Peyer's patch (tissue), 4 donors: ENCODE measurements around the gene USP31. TPM values are rescaled to one million over a fixed set of nuclear protein-coding genes. Genes with fewer than 3 reads are reported as not detected.

Experiments used
- DNase-seq, 3 donors: peaks; one replicate each; pipeline ENCODE4 v3.0.0-alpha.2; 2017 to 2019
- H3K27ac ChIP-seq, 4 donors: fragments of 200-600 bp; sonication (generic); one replicate each; pipeline ENCODE4 v1.5.1; 2016 to 2019
- H3K27me3 ChIP-seq, 2 donors: fragments of 200-600 bp; sonication (generic); one replicate each; pipeline ENCODE4 v1.5.1; 2019
- H3K36me3 ChIP-seq, 3 donors: fragments of 200-600 bp; sonication (generic); one replicate each; pipeline ENCODE4 v1.5.1; 2016 to 2019
- H3K4me1 ChIP-seq, 4 donors: fragments of 200-600 bp; sonication (generic); one replicate each; pipeline ENCODE4 v1.5.1; 2016 to 2019
- H3K4me3 ChIP-seq, 4 donors: fragments of 200-600 bp; sonication (generic); 1 replicate in 3 of 4; 2 replicates in 1 of 4; pipeline ENCODE4 v1.5.1; 2016 to 2019; ENCODE audit warnings: mild to moderate bottlenecking in 1 of 4
- H3K9me3 ChIP-seq, 4 donors: fragments of 200-600 bp; sonication (generic); one replicate each; pipeline ENCODE4 v1.5.1; 2016 to 2019; ENCODE audit warnings: mild to moderate bottlenecking in 1 of 4
- CTCF ChIP-seq, 6 experiments: fragments of 450-650 bp in 4 of 6; fragments of 200-600 bp in 2 of 6; sonication (generic) in 1 of 6; IDR thresholded peaks; one replicate each; pipeline ENCODE4 v1.5.1; 2017 to 2019; ENCODE audit warnings: antibody characterized with exemption in 6 of 6, mild to moderate bottlenecking in 3 of 6, moderate library complexity in 1 of 6
- POLR2A ChIP-seq, 2 donors: fragments of 450-650 bp; IDR thresholded peaks; one replicate each; pipeline ENCODE4 v1.5.1; 2017; ENCODE audit warnings: antibody characterized with exemption in 2 of 2, mild to moderate bottlenecking in 2 of 2, moderate library complexity in 2 of 2
- total RNA-seq, 4 donors: library from RNA; depleted of rRNA; stranded (reverse); fragments of >200 nt; gene quantifications; one replicate each; pipeline ENCODE4 v1.1.0, GENCODE V29; 2016

USP31 gene
- total RNA-seq, 4 donors from 2014 or later: 6.3 to 12.4 (median 10.5) TPM

- no peaks in the 10 kb centered on the region for H3K9me3 ChIP-seq
- TF ChIP-seq POLR2A (IDR thresholded peaks at IDR 0.05) (no peak), CTCF (IDR thresholded peaks at IDR 0.05) (no peak)
- no peaks in the 10 kb centered on the region for H3K27me3 ChIP-seq
- H3K4me1 ChIP-seq: no peaks in the 10 kb centered on the region
- no peak overlapping the region for H3K4me3 ChIP-seq
- DNase-seq: no peak
- H3K36me3 ChIP-seq: no peaks in the 10 kb centered on the region
- no peak overlapping the region for H3K27ac ChIP-seq
Observed at GRCh38 chr16:23052221-23052620, 97.0 kb downstream of the USP31 start.

DNA sequence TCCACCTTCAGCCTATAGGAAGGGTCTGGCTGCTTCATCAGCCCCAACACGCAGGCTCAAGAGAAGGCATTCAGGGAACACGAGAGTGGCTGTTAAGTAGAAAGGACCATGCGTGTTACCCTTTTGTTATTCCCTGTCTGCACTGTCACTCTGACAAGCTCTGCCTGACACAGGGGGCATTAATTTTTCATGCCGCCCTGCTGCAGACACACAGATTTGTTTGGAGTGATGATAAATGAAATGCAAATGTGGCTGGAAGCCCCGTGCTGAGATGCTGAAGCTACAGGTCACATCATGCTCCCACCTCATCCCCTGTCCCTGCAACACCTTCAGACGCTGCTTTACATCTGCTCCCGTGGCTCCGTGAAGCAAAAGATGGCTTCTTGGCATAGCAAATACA, 97.7 kb downstream of the USP31 start:
- Histone ChIP-seq H3K27me3 (no peaks in the 10 kb centered on the region), H3K36me3 (no peaks in the 10 kb centered on the region), H3K4me1 (no peaks in the 10 kb centered on the region), H3K27ac (no peak overlapping the region), H3K4me3 (no peak overlapping the region), H3K9me3 (no peaks in the 10 kb centered on the region)
- no peak for DNase-seq
- TF ChIP-seq POLR2A (IDR thresholded peaks at IDR 0.05) (no peak), CTCF (IDR thresholded peaks at IDR 0.05) (no peak)

GRCh38 chr16:23048164-23048563, 101.1 kb downstream of the USP31 start:
- H3K27me3 ChIP-seq: no peaks in the 10 kb centered on the region
- TF ChIP-seq POLR2A (IDR thresholded peaks at IDR 0.05) (no peak), CTCF (IDR thresholded peaks at IDR 0.05) (no peak)
- no peaks in the 10 kb centered on the region for H3K4me1 ChIP-seq
- H3K4me3 ChIP-seq: no peak overlapping the region
- no peak for DNase-seq
- no peaks in the 10 kb centered on the region for H3K9me3 ChIP-seq
- no peaks in the 10 kb centered on the region for H3K36me3 ChIP-seq
- H3K27ac ChIP-seq: no peak overlapping the region

GRCh38 chr16:23045025-23045424, 104.2 kb downstream of the USP31 start:
- Histone ChIP-seq H3K36me3 (no peaks in the 10 kb centered on the region), H3K4me3 (no peak overlapping the region), H3K4me1 (no peaks in the 10 kb centered on the region), H3K27ac (no peak overlapping the region), H3K9me3 (no peaks in the 10 kb centered on the region), H3K27me3 (no peaks in the 10 kb centered on the region)
- DNase-seq: no peak
- TF ChIP-seq CTCF (IDR thresholded peaks at IDR 0.05): no peak
- TF ChIP-seq POLR2A (IDR thresholded peaks at IDR 0.05): no peak

GRCh38 chr16:23040246-23040645, 109.0 kb downstream of the USP31 start:
- TF ChIP-seq CTCF (IDR thresholded peaks at IDR 0.05): no peak
- TF ChIP-seq POLR2A (IDR thresholded peaks at IDR 0.05): no peak
- Histone ChIP-seq H3K9me3 (no peaks in the 10 kb centered on the region), H3K4me1 (no peaks in the 10 kb centered on the region), H3K27ac (no peak overlapping the region), H3K27me3 (no peaks in the 10 kb centered on the region), H3K4me3 (no peak overlapping the region), H3K36me3 (no peaks in the 10 kb centered on the region)
- DNase-seq: no peak

GRCh38 chr16:23039118-23039517, 110.1 kb downstream of the USP31 start:
- Histone ChIP-seq H3K4me1 (no peaks in the 10 kb centered on the region), H3K36me3 (no peaks in the 10 kb centered on the region), H3K27ac (no peak overlapping the region), H3K27me3 (no peaks in the 10 kb centered on the region), H3K4me3 (no peak overlapping the region), H3K9me3 (no peaks in the 10 kb centered on the region)
- no peak for DNase-seq
- TF ChIP-seq CTCF (IDR thresholded peaks at IDR 0.05): no peak
- TF ChIP-seq POLR2A (IDR thresholded peaks at IDR 0.05): no peak
